Measurements from ENCODE around the gene RIMS4.
"Not testable (repeated sequence)": the region's sequence is repeated elsewhere in the genome, so short reads cannot be mapped to it uniquely, and the experiment has no call there.

The RIMS4 gene

GRCh38 chr20:44768854-44769480 lies 41.4 kb downstream of the RIMS4 start:
- DNase-seq (ENCODE audit: extremely low spot score, insufficient read length, low read depth) (no peak), FAIRE-seq (no peak)

GRCh38 chr20:44768256-44768655 lies 42.1 kb downstream of the RIMS4 start:
- no peak for DNase-seq (ENCODE audit: extremely low spot score, insufficient read length, low read depth)
- no peak for FAIRE-seq

- no peak for DNase-seq (ENCODE audit: extremely low spot score, insufficient read length, low read depth)
- no peak for FAIRE-seq
Measured at GRCh38 chr20:44765701-44766347, 44.5 kb downstream of the RIMS4 start.

GRCh38 chr20:44765091-44765490 lies 45.3 kb downstream of the RIMS4 start:
- FAIRE-seq, result no peak
- DNase-seq (ENCODE audit: extremely low spot score, insufficient read length, low read depth), result no peak

- not testable (repeated sequence) for FAIRE-seq; DNase-seq (ENCODE audit: extremely low spot score, insufficient read length, low read depth)
Measured at GRCh38 chr20:44763798-44764197, 46.5 kb downstream of the RIMS4 start.

- DNase-seq (ENCODE audit: extremely low spot score, insufficient read length, low read depth) (no peak), FAIRE-seq (no peak)
Measured at GRCh38 chr20:44762466-44763140, 47.7 kb downstream of the RIMS4 start.

GRCh38 chr20:44761423-44761822 lies 48.9 kb downstream of the RIMS4 start:
- DNase-seq (ENCODE audit: extremely low spot score, insufficient read length, low read depth) (no peak), FAIRE-seq (no peak)

- FAIRE-seq (no peak), DNase-seq (ENCODE audit: extremely low spot score, insufficient read length, low read depth) (no peak)
Measured at GRCh38 chr20:44759595-44759994, 50.8 kb downstream of the RIMS4 start.

- FAIRE-seq, result no peak
- DNase-seq (ENCODE audit: extremely low spot score, insufficient read length, low read depth), result no peak
Measured at GRCh38 chr20:44758247-44759101, 51.9 kb downstream of the RIMS4 start.

GRCh38 chr20:44756956-44757355 lies 53.4 kb downstream of the RIMS4 start:
- no peak for DNase-seq (ENCODE audit: extremely low spot score, insufficient read length, low read depth)
- FAIRE-seq, result no peak

GRCh38 chr20:44756011-44756688 lies 54.2 kb downstream of the RIMS4 start:
- DNase-seq (ENCODE audit: extremely low spot score, insufficient read length, low read depth), result no peak
- no peak for FAIRE-seq

- DNase-seq (ENCODE audit: extremely low spot score, insufficient read length, low read depth) (no peak), FAIRE-seq (no peak)
Measured at GRCh38 chr20:44754554-44754953, 55.8 kb downstream of the RIMS4 start.

- no peak for DNase-seq (ENCODE audit: extremely low spot score, insufficient read length, low read depth)
- no peak for FAIRE-seq
Measured at GRCh38 chr20:44752099-44752931, 58.0 kb downstream of the RIMS4 start.

GRCh38 chr20:44750081-44750805 lies 60.1 kb downstream of the RIMS4 start:
- no peak for DNase-seq (ENCODE audit: extremely low spot score, insufficient read length, low read depth)
- FAIRE-seq, result no peak

GRCh38 chr20:44748005-44748370 lies 62.4 kb downstream of the RIMS4 start:
- DNase-seq (ENCODE audit: extremely low spot score, insufficient read length, low read depth), result no peak
- FAIRE-seq, result no peak

- DNase-seq (ENCODE audit: extremely low spot score, insufficient read length, low read depth) (peak; percentile 26), FAIRE-seq (peak; percentile 61)
Measured at GRCh38 chr20:44747166-44748004, 63.0 kb downstream of the RIMS4 start.

- DNase-seq (ENCODE audit: extremely low spot score, insufficient read length, low read depth), result no peak
- FAIRE-seq, result no peak
Measured at GRCh38 chr20:44746367-44747165, 63.8 kb downstream of the RIMS4 start.

All from GM18507 (cell line).